Right forelimb (tissue), 1 donor: ENCODE measurements around the gene LILRB2.
A peak's percentile ranks its signal among the peaks of the same experiment; 100 is the strongest.
"Not testable (repeated sequence)": the region's sequence is repeated elsewhere in the genome, so short reads cannot be mapped to it uniquely, and the experiment has no call there.

Source experiments
- DNase-seq: peaks from one replicate; pipeline ENCODE4 v3.0.0-alpha.2; 2018

LILRB2 gene

GRCh38 chr19:54239491-54240371 is 41.2 kb downstream of the LILRB2 start:
- DNase-seq, result not testable (repeated sequence)

- DNase-seq, result no peak
These were observed 47.0 kb downstream of the LILRB2 start for GRCh38 chr19:54233941-54234340.

DNA sequence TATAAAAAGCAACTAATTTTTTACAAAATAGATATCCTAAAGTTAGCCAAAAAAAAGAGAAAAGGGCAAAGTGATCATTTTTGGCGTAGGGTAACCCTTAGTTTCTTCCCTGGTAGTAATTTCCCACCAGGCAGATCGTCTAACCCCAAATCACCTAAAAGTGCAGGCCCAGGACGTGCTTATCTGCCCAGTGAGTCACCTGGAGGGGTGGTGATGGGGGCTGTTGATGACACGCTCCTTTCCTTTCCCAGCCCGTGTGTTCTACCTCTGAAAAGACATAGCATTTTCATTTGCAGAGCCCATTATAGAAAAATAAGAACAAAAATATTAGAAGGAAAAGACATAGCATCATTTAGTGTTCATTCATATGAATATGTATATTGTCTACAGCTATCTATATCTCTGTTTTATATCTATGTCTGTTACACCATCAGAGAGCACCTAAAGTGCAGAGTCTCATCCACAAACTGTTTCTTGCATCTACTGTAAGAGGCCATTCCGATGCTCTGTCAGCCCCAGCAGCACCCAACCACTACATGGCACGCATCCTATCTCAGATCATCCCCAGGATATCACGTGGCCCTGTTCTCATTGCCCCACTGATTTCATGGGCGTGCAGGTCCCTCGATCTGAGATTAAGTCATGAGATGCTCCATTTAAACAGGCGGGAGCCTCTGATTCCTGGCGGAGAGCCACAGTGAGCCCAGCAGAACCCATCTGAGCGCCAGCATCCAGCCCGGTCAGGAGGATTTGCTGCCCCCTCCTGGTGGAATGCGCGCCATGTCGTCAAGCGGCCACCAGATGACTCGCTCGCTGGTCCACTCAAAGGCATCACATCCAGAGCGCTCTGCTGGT is 49.6 kb downstream of the LILRB2 start:
- peak; percentile 69 for DNase-seq

GRCh38 chr19:54230031-54230430 is 50.9 kb downstream of the LILRB2 start:
- DNase-seq, result no peak

DNA sequence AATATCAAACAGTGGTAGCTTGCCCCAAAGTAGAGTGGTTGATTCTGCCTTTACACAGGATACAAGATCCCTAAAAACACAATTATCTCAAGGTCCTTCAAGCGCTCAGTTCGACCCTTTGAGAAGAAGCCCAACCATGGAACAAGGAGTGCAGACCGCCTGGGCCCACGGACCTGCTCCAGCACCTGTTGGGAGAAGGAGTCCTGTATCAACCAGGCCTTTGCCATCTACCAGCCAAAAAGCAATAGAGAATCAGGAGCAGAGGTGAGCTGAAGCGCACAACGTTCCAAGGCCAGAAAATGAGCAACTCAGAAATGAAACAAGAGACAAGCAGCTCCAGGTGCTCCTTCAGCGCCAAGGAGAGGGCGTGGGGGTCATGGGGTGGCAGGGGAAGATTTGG is 51.8 kb downstream of the LILRB2 start:
- no peak for DNase-seq

- not testable (repeated sequence) for DNase-seq
These were observed 56.3 kb downstream of the LILRB2 start for GRCh38 chr19:54224619-54225018.

GRCh38 chr19:54223937-54224281 is 57.0 kb downstream of the LILRB2 start:
- DNase-seq, result not testable (repeated sequence)
